ENCODE results near the gene FGFBP1. TPM values are rescaled to one million over a fixed set of nuclear protein-coding genes. Genes with fewer than 3 reads are reported as not detected.

The FGFBP1 gene
- total RNA-seq, 2 experiments from 2014 or later = not detected

DNA sequence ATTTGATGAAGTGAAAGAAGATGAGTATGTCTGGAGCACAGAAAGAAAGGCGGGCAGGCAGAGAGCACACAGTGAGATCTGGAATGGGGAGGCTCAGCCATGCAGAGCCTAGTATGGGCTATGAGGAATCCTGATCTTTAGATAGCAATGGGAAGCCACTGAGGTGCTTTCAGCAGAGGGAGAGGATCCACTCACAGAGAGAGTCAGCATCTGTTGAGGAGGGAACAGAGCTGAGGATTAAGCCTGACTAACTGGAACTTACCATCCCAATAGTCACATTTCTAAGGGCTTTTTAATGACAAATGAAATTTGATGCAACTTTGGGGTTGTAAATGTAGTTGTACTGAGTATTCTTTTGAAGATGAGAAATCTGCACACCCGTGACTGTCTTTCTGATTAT, 45.1 kb upstream of the FGFBP1 start:
- H3K9me3 Mint-ChIP-seq = no peaks in the 10 kb centered on the region
- TF ChIP-seq, protein P1, sequence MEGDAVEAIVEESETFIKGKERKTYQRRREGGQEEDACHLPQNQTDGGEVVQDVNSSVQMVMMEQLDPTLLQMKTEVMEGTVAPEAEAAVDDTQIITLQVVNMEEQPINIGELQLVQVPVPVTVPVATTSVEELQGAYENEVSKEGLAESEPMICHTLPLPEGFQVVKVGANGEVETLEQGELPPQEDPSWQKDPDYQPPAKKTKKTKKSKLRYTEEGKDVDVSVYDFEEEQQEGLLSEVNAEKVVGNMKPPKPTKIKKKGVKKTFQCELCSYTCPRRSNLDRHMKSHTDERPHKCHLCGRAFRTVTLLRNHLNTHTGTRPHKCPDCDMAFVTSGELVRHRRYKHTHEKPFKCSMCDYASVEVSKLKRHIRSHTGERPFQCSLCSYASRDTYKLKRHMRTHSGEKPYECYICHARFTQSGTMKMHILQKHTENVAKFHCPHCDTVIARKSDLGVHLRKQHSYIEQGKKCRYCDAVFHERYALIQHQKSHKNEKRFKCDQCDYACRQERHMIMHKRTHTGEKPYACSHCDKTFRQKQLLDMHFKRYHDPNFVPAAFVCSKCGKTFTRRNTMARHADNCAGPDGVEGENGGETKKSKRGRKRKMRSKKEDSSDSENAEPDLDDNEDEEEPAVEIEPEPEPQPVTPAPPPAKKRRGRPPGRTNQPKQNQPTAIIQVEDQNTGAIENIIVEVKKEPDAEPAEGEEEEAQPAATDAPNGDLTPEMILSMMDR (IDR thresholded peaks at IDR 0.05) = no peak
- no peak overlapping the region for H3K27ac Mint-ChIP-seq
- H3K27me3 Mint-ChIP-seq = peaks cover 5% of the 10 kb centered on the region
- no peak overlapping the region for H3K27ac ChIP-seq (ENCODE audit: low read depth in 1 of 2, low read length in 2 of 2)
- H3K36me3 ChIP-seq (ENCODE audit: insufficient read depth, low read length) = no peaks in the 10 kb centered on the region
- no peak overlapping the region for H3K4me3 Mint-ChIP-seq
- no peaks in the 10 kb centered on the region for H3K9me3 ChIP-seq (ENCODE audit: control insufficient read depth in 1 of 2, insufficient read depth in 1 of 2, low read length in 2 of 2)
- H3K4me3 ChIP-seq (ENCODE audit: low read length) = no peak overlapping the region
- intact Hi-C loops (cut with DNase I, micrococcal nuclease) = no loop called here
- no peaks in the 10 kb centered on the region for H3K36me3 Mint-ChIP-seq (ENCODE audit: low read depth)
- H3K27me3 ChIP-seq (ENCODE audit: control insufficient read depth in 1 of 2, insufficient read depth in 2 of 2, low read length in 2 of 2) = peaks cover 0 to 4% of the 10 kb centered on the region in 2 experiments
- ChIA-PET CTCF (no interaction called here), POLR2A (no interaction called here)
- no peak for ATAC-seq (ENCODE audit: poor library complexity)
- H3K4me1 Mint-ChIP-seq (ENCODE audit: low read depth) = no peaks in the 10 kb centered on the region
- no peaks in the 10 kb centered on the region for H3K4me1 ChIP-seq (ENCODE audit: insufficient read depth, low read length)
- DNase-seq = no peak

DNA sequence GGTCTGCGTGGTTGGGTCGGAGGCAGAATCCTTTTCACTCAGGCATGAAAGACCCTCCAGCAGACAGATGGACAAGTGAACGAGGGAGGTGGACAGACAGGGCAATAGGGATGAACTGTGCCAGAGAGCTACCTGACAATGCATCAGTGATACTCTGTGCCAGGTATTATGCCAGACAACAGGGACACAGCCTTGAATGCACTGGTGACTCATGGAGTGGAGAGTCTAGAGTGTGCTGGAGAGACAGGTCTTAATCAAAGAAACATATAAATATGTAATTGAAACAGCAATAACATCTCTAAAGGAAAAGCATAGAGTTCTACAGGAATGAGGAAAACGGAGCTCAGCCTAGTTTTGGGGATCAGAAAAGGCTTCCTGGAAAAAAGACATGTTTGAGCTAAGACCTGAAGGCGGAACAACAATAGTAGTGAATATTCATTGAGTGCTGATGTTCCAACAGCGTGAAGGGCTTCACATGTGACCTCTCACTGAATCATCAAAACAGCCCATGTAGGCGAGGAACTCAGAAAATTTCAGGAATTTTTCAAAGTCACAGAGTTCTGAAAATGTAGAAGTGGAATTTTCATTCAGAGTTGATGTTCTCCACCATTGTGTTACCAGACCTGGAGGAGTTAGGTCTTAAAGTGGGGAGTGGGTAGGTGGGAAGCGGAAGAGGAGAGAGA, 44.4 kb upstream of the FGFBP1 start:
- Histone ChIP-seq H3K9me3 (ENCODE audit: control insufficient read depth in 1 of 2, insufficient read depth in 1 of 2, low read length in 2 of 2) (no peaks in the 10 kb centered on the region), H3K27ac (ENCODE audit: low read depth in 1 of 2, low read length in 2 of 2) (no peak overlapping the region), H3K27me3 (ENCODE audit: control insufficient read depth in 1 of 2, insufficient read depth in 2 of 2, low read length in 2 of 2) (peaks cover 0 to 4% of the 10 kb centered on the region in 2 experiments), H3K36me3 (ENCODE audit: insufficient read depth, low read length) (no peaks in the 10 kb centered on the region), H3K4me1 (ENCODE audit: insufficient read depth, low read length) (no peaks in the 10 kb centered on the region), H3K4me3 (ENCODE audit: low read length) (no peak overlapping the region)
- intact Hi-C loops (cut with DNase I, micrococcal nuclease) = no loop called here
- DNase-seq = no peak
- Mint-ChIP-seq H3K27me3 (peaks cover 5% of the 10 kb centered on the region), H3K27ac (no peak overlapping the region), H3K9me3 (no peaks in the 10 kb centered on the region), H3K4me3 (no peak overlapping the region), H3K36me3 (ENCODE audit: low read depth) (no peaks in the 10 kb centered on the region), H3K4me1 (ENCODE audit: low read depth) (no peaks in the 10 kb centered on the region)
- CTCF ChIA-PET = no interaction called here
- no peak for ATAC-seq (ENCODE audit: poor library complexity)
- TF ChIP-seq, protein P1 (IDR thresholded peaks at IDR 0.05) = no peak
- POLR2A ChIA-PET = no interaction called here

DNA sequence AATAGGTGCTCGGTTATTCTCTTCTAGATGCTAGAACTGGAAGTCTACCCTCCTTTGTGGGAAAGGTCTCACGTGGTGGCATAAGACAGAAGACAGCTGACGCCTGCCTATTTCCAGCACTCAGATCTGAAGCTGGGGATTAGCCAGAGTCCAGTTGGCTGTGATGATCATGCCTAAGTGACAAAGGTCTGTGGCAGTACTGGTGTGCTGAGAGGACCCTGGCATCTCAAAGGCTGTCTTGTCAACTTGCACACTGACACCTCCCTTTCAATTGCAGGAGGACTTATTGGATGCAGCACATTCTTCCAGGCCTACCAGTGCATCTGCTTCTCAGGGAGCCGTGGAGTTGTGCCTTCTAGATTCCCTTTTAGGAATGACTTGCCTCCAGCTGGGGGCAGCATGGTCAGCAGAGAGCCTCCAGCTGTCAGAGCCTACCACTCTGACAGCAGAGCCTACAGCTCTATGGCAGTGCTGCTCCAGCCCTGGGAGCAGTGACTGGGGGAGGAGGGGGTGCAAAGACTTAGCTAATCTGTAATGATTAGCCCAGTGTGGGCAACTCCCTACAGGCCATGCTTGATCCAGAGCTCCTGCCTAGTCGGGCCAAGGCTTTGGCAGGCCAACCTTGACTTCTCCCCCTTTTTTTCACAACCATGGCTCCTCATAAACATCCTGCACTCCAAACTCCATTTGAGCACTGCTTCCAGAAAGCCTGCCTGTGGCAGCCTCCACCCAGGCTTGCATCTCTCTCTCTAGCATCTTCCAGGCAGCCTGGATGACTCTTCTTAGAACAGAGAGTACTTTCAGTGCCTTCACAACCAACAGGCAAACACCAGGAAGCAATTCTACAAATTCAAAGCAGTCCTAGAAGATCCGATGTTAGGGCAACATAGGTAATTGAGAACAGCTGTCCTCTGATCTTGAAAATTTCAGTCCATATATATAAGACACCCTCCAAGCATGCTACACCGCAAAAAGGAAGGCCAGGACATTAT, 38.2 kb upstream of the FGFBP1 start:
- ChIA-PET CTCF (no interaction called here), POLR2A (no interaction called here)
- no peaks in the 10 kb centered on the region for H3K9me3 Mint-ChIP-seq

More for the DNA sequence above, 38.2 kb upstream of the FGFBP1 start:
- Mint-ChIP-seq H3K27me3 (no peaks in the 10 kb centered on the region), H3K4me1 (ENCODE audit: low read depth) (no peaks in the 10 kb centered on the region), H3K27ac (no peak overlapping the region), H3K36me3 (ENCODE audit: low read depth) (no peaks in the 10 kb centered on the region), H3K4me3 (no peak overlapping the region)
- TF ChIP-seq, protein P1 (IDR thresholded peaks at IDR 0.05) = no peak
- DNase-seq (no peak), ATAC-seq (ENCODE audit: poor library complexity) (no peak)
- no peaks in the 10 kb centered on the region for H3K9me3 ChIP-seq (ENCODE audit: control insufficient read depth in 1 of 2, insufficient read depth in 1 of 2, low read length in 2 of 2)
- H3K27ac ChIP-seq (ENCODE audit: low read depth in 1 of 2, low read length in 2 of 2) = no peak overlapping the region
- H3K4me1 ChIP-seq (ENCODE audit: insufficient read depth, low read length) = no peaks in the 10 kb centered on the region
- H3K36me3 ChIP-seq (ENCODE audit: insufficient read depth, low read length) = no peaks in the 10 kb centered on the region
- no peak overlapping the region for H3K4me3 ChIP-seq (ENCODE audit: low read length)
- intact Hi-C loops (cut with DNase I, micrococcal nuclease) = no loop called here
- H3K27me3 ChIP-seq (ENCODE audit: control insufficient read depth in 1 of 2, insufficient read depth in 2 of 2, low read length in 2 of 2) = no peaks in the 10 kb centered on the region
